Stimulated activated CD8-positive, alpha-beta memory T cell treated with anti-CD3 and anti-CD28 coated beads, Interleukin-7, amount 100 ng/mL, for 48 hours (primary cell): ENCODE measurements around the gene TXN.
"Not testable (repeated sequence)": the region's sequence is repeated elsewhere in the genome, so short reads cannot be mapped to it uniquely, and the experiment has no call there.

Experiments used
- DNase-seq, 2 donors: peaks; one replicate each; pipeline ENCODE4 v3.0.0-alpha.2; 2020; ENCODE audit warnings: low read depth in 1 of 2; ENCODE audit errors: extremely low read depth in 1 of 2

Gene TXN

GRCh38 chr9:110214090-110214489 is 42.2 kb downstream of the TXN start:
- DNase-seq = no peak

GRCh38 chr9:110213413-110214044 is 42.8 kb downstream of the TXN start:
- DNase-seq = no peak

GRCh38 chr9:110208031-110208430 is 48.3 kb downstream of the TXN start, which contains the start of gene C9orf152:
Gene C9orf152, minus strand, starts transcription at chr9:110208159. Its CDS starts 580 bp downstream, at chr9:110207579.
- no peak for DNase-seq

GRCh38 chr9:110207071-110207641 is 49.2 kb downstream of the TXN start:
- no peak for DNase-seq

- no peak for DNase-seq
Measured at GRCh38 chr9:110206389-110206788, 49.9 kb downstream of the TXN start.

- DNase-seq = not testable (repeated sequence)
Measured at GRCh38 chr9:110205612-110206011, 50.7 kb downstream of the TXN start.

GRCh38 chr9:110202232-110202631 is 54.1 kb downstream of the TXN start:
- no peak for DNase-seq

- no peak for DNase-seq
Measured at GRCh38 chr9:110199643-110200042, 56.7 kb downstream of the TXN start.

GRCh38 chr9:110198357-110198756 is 58.0 kb downstream of the TXN start:
- DNase-seq = no peak

GRCh38 chr9:110197330-110198187 is 58.7 kb downstream of the TXN start:
- DNase-seq = no peak

GRCh38 chr9:110196084-110196499 is 60.2 kb downstream of the TXN start:
- not testable (repeated sequence) for DNase-seq
